Measurements from ENCODE around the gene CACHD1.

The CACHD1 gene

GRCh38 chr1:64555947-64556346, 86.0 kb downstream of the CACHD1 start:
- no peak for DNase-seq

- no peak for DNase-seq
These were observed 92.1 kb downstream of the CACHD1 start for GRCh38 chr1:64561993-64562392.

- DNase-seq, result no peak
These were observed 94.1 kb downstream of the CACHD1 start for GRCh38 chr1:64563958-64564565.

GRCh38 chr1:64564891-64565290, 95.0 kb downstream of the CACHD1 start:
- DNase-seq, result no peak

DNA sequence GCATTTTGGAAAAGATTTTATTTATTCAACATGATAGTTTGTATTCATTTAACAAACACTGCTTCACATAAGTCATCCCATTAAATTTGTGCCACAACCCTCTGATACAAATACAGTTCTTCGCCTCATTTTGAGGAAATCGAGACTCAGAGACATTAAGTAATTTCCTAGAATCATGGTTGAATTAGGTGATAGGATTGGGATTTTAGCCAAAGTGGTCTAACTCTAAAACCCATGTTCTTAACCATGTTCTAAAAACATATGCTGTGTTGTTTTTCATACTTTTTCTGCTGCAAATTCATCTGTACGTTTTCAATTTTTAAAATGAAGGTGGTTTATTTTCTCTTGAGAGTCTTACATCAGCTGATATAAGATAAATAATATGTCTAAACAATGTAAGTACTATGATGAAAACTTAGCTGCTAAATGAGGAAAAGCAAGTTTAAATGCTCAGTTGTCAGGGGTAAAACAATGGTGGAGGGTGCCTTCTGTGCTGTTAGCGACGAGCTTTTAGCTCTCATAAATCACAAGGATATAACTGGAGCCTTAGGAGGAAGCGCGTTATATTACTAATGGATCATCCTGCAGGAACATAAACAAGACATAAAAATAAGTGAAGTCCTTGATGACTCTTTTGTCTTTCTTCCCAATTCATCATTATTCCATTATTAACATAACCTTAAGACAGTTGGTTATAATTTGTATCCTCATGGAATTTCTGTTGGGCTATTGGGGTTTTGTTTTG, 97.7 kb downstream of the CACHD1 start:
- DNase-seq, result no peak

DNA sequence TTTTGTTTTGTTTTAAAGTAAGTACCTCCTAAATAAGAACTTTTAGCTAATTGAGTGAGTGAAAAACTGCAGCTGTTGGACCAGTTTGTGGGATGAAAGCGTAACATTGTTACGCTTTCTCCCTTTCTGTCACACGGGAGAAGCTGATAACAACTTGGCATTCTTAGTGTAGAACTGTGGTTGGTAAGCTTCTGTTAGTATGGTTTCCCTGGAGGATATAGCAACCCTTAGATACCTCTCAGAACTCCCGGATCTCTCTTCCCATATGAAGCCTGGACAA, 98.2 kb downstream of the CACHD1 start:
- no peak for DNase-seq

DNA sequence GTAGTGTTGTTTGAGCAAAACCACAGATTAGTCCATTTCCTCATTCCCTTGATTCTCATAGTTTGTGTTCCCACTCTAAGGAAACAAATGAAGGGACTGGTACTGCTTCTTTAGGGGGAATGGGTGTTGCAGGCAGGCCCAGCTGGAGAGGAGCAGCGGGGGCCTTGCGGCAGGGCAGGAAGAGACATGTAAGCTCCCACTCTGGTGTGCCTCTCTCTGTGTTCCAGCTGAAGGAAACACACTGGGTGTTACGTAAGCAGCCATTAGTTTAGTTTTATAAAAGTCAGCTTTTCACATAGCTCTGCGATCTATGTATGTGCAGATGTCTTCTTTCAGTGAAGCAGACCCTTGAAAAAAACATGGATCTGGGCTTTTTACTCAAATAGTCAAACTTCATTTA, 99.5 kb downstream of the CACHD1 start:
- no peak for DNase-seq

- no peak for DNase-seq
These were observed 100.4 kb downstream of the CACHD1 start for GRCh38 chr1:64570267-64570855.

DNA sequence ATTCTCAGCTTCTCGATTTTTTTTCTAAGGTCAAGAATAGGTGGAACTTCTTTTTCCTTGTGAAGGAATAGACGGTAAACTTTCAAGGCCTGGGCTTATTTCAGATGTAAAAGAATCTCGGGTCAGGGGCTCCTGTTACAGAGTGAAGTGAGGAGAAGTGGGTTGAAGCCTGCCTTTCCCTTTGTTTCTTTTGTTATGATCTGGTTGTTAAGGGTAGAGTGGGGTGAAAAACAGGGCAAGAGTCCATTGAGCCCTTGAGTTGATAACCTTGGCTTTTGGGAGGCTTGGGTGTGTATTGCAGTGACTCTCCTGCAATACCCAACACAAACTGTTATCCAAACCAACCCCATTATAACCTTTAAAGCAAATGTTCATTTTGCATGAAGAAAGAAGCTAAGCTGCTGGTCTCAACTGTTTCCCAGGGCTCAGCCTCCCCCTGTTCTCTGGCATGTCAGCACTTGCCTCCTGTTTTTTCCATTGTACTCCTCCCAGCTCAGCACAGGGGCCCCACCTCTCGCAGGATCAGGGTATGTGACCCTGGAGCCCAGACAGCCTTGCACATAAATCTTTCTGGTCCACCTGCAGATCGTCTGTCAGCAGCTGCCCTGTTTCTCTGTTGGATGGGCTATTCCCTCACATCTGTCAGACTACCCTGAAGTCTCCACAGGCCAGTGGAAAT, 102.4 kb downstream of the CACHD1 start:
- no peak for DNase-seq

DNA sequence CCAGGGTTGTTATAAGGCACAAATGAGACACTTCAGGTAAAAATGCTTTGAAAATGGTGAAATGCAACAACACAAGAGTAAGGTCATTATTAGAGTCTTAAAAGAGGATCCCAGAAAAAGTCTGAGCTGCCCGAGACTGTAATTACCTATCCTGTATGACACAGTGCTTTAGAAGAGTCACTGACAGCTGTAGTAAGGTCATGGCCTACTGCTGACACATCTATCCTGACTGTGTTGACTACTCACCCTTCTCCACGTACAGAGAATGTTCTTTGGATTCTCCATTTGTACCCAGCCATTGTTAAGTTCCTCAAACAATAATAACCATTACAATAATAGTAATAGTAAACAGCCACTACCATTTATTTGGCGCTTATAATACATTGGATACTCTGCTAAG, 104.4 kb downstream of the CACHD1 start:
- DNase-seq, result no peak

GRCh38 chr1:64575881-64576676, 106.2 kb downstream of the CACHD1 start:
- DNase-seq, result no peak

DNA sequence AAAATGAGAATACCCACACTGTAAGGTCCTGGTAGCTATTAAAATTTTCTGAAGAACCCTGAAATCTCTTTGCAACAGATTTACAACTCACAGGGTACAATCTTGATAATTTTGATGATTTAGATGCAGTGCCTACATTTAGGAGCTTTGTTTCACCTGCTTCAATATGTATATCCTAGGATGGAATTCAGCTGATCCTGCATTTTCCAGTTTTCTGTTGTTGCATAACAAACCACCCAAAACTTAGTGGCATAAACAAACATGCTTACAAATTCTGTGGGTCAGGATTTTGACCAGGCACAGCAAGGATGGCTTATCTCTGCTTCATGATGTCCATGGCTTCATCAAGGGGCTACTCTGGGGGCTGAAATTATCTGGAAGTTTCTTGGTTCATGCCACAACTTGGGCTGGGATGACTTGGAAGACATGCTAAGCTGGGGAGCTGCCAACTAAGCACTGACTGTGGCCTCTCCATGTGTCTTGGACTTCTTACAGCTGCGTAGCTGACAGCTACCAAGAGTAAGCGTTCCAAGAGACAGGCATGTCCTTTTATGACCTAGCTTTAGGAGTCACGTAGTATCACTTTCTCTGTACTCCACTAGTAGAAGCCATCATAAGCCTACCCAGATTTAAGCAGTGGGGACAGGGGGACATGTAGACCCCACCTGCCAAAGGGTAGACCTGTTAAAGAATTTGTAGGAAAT, 108.5 kb downstream of the CACHD1 start:
- no peak for DNase-seq

DNA sequence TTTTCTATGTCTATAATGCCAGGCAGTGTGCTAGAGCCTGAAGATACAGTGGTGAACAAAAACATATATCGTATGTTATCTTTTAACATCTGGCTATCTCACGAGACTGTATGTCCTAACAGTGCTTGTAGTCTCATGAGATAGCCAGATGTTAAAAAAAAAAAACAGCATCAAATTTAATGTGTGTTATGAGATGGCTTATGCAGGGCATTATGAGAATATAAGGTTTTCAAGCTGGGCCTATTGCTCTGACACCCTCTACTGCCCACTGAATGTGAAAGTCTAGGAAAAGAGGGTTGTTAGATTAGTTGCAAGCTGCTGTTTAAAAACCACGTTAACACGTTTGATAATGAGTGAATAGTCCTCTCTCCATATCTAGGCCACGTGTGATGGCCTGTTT, 109.8 kb downstream of the CACHD1 start:
- no peak for DNase-seq

- no peak for DNase-seq
These were observed 111.4 kb downstream of the CACHD1 start for GRCh38 chr1:64581135-64581842.

DNA sequence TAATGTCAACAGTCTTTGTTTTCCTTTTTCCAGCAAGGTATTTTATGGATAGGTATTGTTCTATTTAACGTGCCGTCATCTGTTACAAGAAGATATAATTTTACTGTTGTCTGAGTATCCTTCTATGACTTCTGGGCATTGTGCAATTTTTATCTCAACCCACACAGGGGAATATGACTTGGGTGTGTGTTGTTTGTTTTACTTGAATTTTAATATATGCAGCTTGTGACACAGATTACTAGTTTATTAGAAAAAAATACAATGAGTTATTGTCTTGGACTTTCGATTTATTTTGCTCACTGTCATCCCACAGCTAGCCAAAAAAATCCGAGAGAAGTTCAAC, 111.9 kb downstream of the CACHD1 start:
- no peak for DNase-seq

DNA sequence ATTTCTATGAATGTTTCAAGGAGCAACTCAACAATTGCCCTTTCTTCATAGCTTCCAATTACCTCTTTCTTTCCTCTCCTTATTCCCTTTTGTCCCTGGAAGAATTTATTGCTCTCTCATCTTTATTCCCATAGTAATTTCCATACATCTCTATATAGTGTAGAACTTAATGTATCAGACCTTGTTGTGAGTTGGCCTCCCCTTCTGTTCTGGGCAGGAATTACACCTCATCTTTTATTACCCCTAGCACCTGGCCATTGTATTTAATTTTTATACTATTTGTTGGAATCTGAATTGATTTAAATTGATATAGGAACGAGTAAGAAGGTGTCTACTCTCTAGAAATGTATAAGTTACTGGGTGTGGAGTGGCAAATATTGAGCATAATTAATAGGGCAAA, 114.5 kb downstream of the CACHD1 start:
- DNase-seq, result no peak

- DNase-seq, result no peak
These were observed 118.9 kb downstream of the CACHD1 start for GRCh38 chr1:64588876-64589275.

DNA sequence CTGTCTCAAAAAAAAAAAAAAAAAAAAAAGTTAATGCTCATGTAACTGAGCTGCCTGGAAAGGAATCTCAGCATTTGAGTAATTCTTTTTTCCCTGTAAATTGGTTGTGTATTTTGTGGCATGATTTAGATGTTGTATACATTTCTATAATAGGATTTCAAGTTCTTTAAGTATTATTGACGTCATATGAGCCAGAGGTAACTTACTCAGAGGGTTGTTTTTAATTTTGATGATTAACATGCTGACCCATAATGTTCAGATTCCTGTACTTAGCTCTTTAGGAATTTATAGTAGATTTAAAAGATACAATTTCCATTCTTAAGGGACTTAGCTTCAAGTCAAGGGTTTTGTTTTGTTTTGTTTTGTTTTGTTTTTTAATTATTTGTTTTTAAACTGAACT, 120.4 kb downstream of the CACHD1 start:
- DNase-seq, result no peak

- no peak for DNase-seq
These were observed 124.5 kb downstream of the CACHD1 start for GRCh38 chr1:64594446-64594845.

DNA sequence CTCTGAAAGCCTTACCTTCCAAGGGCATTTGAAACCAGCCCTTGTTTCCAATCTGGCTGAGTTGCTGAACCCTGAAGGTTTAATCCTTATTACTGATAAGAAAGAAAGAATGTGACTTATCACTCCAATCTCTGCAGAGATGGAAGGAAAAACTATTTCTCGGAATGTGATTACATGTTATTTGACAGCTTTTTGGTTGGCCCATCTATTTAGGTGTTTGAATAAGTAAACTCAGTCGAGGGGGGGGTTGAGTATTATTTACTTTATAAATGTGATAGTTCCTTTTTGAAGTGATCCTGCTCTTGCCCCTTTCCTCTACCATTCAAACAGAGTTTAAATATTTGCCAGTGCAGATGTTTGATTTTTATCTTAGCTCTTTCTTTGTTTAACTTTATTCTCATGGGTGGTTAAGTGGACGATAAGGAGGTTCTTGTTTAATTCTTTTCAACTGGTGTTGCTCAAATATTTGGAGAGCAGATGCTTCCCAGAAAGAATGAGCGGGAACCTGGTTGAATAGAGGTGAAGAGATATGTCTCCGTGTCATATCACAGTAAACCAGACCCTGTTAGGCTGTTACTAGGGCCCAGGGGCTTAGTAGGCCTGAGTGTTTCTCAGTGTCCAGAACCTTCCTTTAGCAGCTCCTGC, 126.1 kb downstream of the CACHD1 start:
- DNase-seq, result no peak

DNA sequence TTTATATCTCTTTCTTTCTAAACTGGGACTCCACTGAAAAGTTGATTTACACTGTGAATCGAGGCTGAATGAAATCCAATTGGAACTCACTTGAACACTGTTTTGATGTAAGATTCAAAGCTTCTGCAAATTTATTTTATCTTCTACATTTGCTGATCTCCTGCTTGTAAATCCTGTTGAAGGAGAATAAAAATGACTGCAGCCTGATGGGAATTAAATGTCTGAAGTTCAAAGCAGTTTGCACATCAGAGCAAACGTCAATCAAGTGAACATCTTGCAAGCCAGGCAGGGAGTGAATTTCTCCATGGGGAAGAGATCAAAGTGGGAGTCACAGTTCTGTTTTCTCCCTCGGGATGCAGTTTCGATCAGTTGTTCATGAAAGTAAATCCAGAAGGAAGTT, 127.2 kb downstream of the CACHD1 start:
- DNase-seq, result no peak

Measured in femur (tissue), 1 donor.